ENCODE measurements around the gene NNMT. TPM values are rescaled to one million over a fixed set of nuclear protein-coding genes. Genes with fewer than 3 reads are reported as not detected.

NNMT gene
- total RNA-seq, 1 experiment from 2014 or later, result not detected

- Histone ChIP-seq H3K9me2 (ENCODE audit: insufficient read depth) (no peaks in the 10 kb centered on the region), H3K9ac (ENCODE audit: low read length) (no peak overlapping the region), H3K27me3 (ENCODE audit: insufficient read depth, low read length) (peaks cover 21% of the 10 kb centered on the region; the same call in 1 of the 2 replicates), H3K4me1 (ENCODE audit: control insufficient read depth in 1 of 2, insufficient read depth in 2 of 2, low read length in 2 of 2) (no peaks in the 10 kb centered on the region; a peak in 1 of 4 replicates), H3K9me3 (ENCODE audit: control insufficient read depth in 1 of 2, insufficient read depth in 1 of 2, low read depth in 1 of 2, low read length in 2 of 2) (no peaks in the 10 kb centered on the region), H3K79me2 (ENCODE audit: insufficient read depth, low read length) (no peaks in the 10 kb centered on the region), H2AFZ (ENCODE audit: low read depth, low read length, poor library complexity, severe bottlenecking) (no peak overlapping the region), H3K4me3 (replicated peaks in 1 of 2; ENCODE audit: low read depth in 1 of 2, low read length in 2 of 2) (no peak overlapping the region), H3K4me2 (ENCODE audit: low read length) (no peak overlapping the region), H4K20me1 (ENCODE audit: insufficient read depth) (no peaks in the 10 kb centered on the region), H3K36me3 (ENCODE audit: control insufficient read depth in 1 of 2, insufficient read depth in 2 of 2, low read length in 2 of 2) (no peaks in the 10 kb centered on the region), H3K27ac (ENCODE audit: low read depth, low read length) (no peak overlapping the region)
- intact Hi-C loops (cut with micrococcal nuclease), result no loop called here
- DNase-seq (ENCODE audit: low read depth, low spot score), result no peak
- RAD21 ChIA-PET (ENCODE audit: low non-redundant PET in 1 of 2, low total read pairs in 2 of 2, uncharacterized antibody in 2 of 2, unreplicated experiment in 2 of 2), result no interaction called here
- BruUV-seq (replicated peaks), result no TSS peak
- TF ChIP-seq POLR2A (IDR thresholded peaks at IDR 0.05; ENCODE audit: borderline replicate concordance, extremely low read depth, insufficient read depth, insufficient read length) (no peak), EZH2 (IDR thresholded peaks at IDR 0.05) (no peak), ZNF274 (IDR thresholded peaks at IDR 0.05; ENCODE audit: low read depth, low read length) (no peak), MAX (IDR thresholded peaks at IDR 0.05) (no peak), CTCF (IDR thresholded peaks at IDR 0.05 in 2 of 3, conservative IDR thresholded peaks at IDR 0.05 in 1 of 3; ENCODE audit: borderline replicate concordance in 1 of 3, insufficient read depth in 1 of 3, low read depth in 2 of 3, low read length in 2 of 3) (no peak)
- POLR2A ChIA-PET, result no interaction called here
- CTCF ChIA-PET, result no interaction called here
- ATAC-seq, result no peak
Observed at GRCh38 chr11:114309517-114309916, 13.3 kb downstream of the NNMT start.

- Histone ChIP-seq H3K4me3 (replicated peaks in 1 of 2; ENCODE audit: low read depth in 1 of 2, low read length in 2 of 2) (no peak overlapping the region), H3K9me2 (ENCODE audit: insufficient read depth) (no peaks in the 10 kb centered on the region), H4K20me1 (ENCODE audit: insufficient read depth) (no peaks in the 10 kb centered on the region), H3K27ac (ENCODE audit: low read depth, low read length) (no peak overlapping the region), H3K4me2 (ENCODE audit: low read length) (no peak overlapping the region), H3K4me1 (ENCODE audit: control insufficient read depth in 1 of 2, insufficient read depth in 2 of 2, low read length in 2 of 2) (no peaks in the 10 kb centered on the region; a peak in 1 of 4 replicates), H2AFZ (ENCODE audit: low read depth, low read length, poor library complexity, severe bottlenecking) (no peak overlapping the region), H3K9me3 (ENCODE audit: control insufficient read depth in 1 of 2, insufficient read depth in 1 of 2, low read depth in 1 of 2, low read length in 2 of 2) (no peaks in the 10 kb centered on the region), H3K27me3 (ENCODE audit: insufficient read depth, low read length) (peaks cover 22% of the 10 kb centered on the region; the same call in 1 of the 2 replicates), H3K79me2 (ENCODE audit: insufficient read depth, low read length) (no peaks in the 10 kb centered on the region), H3K36me3 (ENCODE audit: control insufficient read depth in 1 of 2, insufficient read depth in 2 of 2, low read length in 2 of 2) (no peaks in the 10 kb centered on the region), H3K9ac (ENCODE audit: low read length) (no peak overlapping the region)
- no peak for DNase-seq (ENCODE audit: low read depth, low spot score)
- ChIA-PET RAD21 (ENCODE audit: low non-redundant PET in 1 of 2, low total read pairs in 2 of 2, uncharacterized antibody in 2 of 2, unreplicated experiment in 2 of 2) (no interaction called here), POLR2A (no interaction called here), CTCF (no interaction called here)
- ATAC-seq, result no peak
- TF ChIP-seq ZBTB33 (IDR thresholded peaks at IDR 0.05; ENCODE audit: extremely low read depth, insufficient replicate concordance, low read length) (no peak), SP1 (IDR thresholded peaks at IDR 0.05; ENCODE audit: low read depth) (no peak), EGR1 (IDR thresholded peaks at IDR 0.05; ENCODE audit: low read depth) (no peak), ATF3 (IDR thresholded peaks at IDR 0.05) (no peak), ZFX (IDR thresholded peaks at IDR 0.05) (no peak), EZH2phosphoT487 (IDR thresholded peaks at IDR 0.05; ENCODE audit: borderline replicate concordance) (no peak), EZH2 (IDR thresholded peaks at IDR 0.05) (no peak), POLR2AphosphoS5 (IDR thresholded peaks at IDR 0.05; ENCODE audit: low read depth, low read length) (no peak), TCF7L2 (IDR thresholded peaks at IDR 0.05; ENCODE audit: borderline replicate concordance, extremely low read depth, insufficient read depth, insufficient read length) (no peak), CBX3 (IDR thresholded peaks at IDR 0.05; ENCODE audit: low read depth) (no peak)
- intact Hi-C loops (cut with micrococcal nuclease), result no loop called here
- BruUV-seq (replicated peaks), result no TSS peak
Observed at GRCh38 chr11:114310095-114310494, 13.9 kb downstream of the NNMT start.

Data from HCT116 (cell line).